ENCODE measurements around the gene ADAM11.

DNA sequence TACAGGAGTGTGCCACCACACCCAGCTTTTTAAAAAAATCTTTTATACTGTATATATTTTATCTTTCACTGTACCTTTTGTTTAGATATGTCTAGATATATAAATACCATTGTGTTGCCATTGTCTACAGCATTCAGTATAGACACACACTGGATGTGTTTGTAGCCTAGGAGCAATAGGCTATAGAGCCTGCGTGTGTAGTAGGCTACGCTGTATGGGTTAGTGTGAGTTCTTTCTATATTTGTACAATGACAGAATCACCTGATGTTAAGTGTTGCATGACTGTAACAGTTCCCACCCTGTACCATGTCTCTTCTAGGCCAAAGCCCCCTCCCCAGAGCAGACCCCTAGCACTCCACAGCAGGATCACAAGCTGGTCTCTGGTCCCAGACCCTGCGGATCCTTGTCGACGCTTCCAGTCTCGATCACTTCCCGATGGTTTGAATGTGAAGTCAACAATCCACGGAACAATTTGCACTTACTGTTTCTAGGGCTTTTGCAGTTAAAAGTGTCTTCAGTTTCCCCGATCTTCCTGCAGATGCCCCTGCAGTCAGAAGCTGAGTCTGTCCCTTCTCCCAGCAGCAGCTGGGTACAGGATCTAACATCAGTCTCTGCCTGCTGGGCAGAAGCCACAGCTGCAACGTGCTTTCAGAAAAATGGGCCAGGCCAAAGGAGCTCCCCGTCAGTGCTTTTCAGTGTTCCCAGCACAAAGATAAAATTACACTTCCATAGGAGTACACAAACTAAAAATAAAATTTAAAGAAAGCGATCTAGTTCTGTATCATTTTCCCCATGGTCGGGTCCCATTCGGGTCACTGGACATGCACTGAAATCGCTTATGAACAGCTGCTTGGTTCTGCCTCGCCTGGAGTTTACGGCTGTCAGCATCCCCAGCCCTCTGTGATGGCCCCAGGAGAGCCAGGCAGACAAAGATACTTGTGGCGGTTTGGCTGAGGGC lies 35.4 kb downstream of the ADAM11 start:
- TF ChIP-seq EZH2 (IDR thresholded peaks at IDR 0.05; ENCODE audit: insufficient read depth, poor library complexity, severe bottlenecking) (no peak), EZH2phosphoT487 (IDR thresholded peaks at IDR 0.05; ENCODE audit: insufficient read depth, low read depth) (no peak)

Data from GM23248 (cell line).